Bronchial epithelial cell (primary cell): ENCODE measurements around the gene UAP1L1. TPM values are rescaled to one million over a fixed set of nuclear protein-coding genes. Genes with fewer than 3 reads are reported as not detected.

Experiments used
- DNase-seq: peaks from one replicate; pipeline ENCODE4 v3.0.0-alpha.2; 2010; ENCODE audit warnings: low read depth
- FAIRE-seq: peaks from 2 replicates; lab custom pipeline; 2011; peaks lifted over from hg19 to GRCh38; lab: Jason Lieb, UNC
- H3K27me3 ChIP-seq: 2 replicates; pipeline ENCODE4 v1.5.1; 2011; ENCODE audit warnings: low read length; ENCODE audit not compliant: control insufficient read depth, insufficient read depth
- H3K36me3 ChIP-seq: 2 replicates; pipeline ENCODE4 v1.5.1; 2011; ENCODE audit warnings: low read length; ENCODE audit not compliant: control insufficient read depth, insufficient read depth
- H3K4me3 ChIP-seq: 2 replicates; pipeline ENCODE4 v1.5.1; 2011; ENCODE audit warnings: mild to moderate bottlenecking, low read depth, low read length, control low read depth
- total RNA-seq: library from RNA; depleted of rRNA; stranded (reverse); fragments of >200 nt; gene quantifications from 2 replicates; pipeline ENCODE4 v1.2.1, GENCODE V29; 2014
- TF ChIP-seq, protein P1 (sequence below): IDR thresholded peaks from 2 replicates; pipeline ENCODE4 v1.5.1; 2011; ENCODE audit warnings: mild to moderate bottlenecking, moderate library complexity, low read length, control low read depth, inconsistent platforms; ENCODE audit not compliant: insufficient read depth, severe bottlenecking

Gene UAP1L1
- total RNA-seq, 1 donor from 2014 or later = 3.2 TPM

DNA sequence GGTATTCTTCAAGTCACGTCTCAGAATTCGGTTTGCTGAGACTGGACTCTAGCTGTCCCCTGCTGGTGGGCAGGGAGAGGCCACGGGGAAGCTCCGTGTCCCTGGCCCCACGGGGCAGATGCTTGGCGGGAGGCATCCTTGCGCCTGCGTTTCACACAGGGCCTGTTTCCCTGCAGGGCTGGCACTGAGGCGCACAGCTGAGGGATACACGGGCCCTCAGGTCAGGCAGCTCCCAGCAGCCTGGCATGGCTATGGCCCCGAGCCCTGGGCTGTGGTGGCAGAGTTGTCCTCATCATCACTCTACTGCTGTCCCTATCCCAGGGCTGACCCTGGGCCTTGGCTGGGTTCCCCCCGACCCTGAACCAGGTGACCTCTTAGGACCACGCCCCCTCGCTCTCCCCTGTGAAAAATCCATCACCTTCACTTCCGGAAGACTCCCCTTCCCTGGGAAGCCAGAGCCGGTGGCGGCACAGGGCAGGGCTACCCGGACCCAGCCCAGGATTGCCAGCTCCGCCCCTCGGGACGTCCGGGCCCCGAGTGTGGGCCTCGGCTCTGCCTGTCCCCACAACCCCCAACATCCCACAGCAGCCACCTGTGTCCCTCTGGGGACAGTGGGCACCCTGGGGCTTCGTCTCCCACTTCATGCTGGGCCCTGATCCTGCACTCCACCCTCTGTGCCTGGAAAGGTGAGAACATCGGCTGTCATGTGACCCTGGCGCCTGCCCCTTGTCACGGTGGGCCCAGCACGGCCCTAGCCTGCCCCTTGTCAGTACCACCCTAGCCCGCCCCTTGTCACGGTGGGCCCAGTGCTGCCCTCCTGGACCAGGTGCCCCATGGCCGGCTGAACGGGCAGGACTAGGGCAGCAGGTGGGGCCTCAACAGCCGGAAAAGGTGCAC is 32.2 kb downstream of the UAP1L1 start:
- H3K36me3 ChIP-seq = peaks cover 22% of the 10 kb centered on the region
- DNase-seq = no peak

DNA sequence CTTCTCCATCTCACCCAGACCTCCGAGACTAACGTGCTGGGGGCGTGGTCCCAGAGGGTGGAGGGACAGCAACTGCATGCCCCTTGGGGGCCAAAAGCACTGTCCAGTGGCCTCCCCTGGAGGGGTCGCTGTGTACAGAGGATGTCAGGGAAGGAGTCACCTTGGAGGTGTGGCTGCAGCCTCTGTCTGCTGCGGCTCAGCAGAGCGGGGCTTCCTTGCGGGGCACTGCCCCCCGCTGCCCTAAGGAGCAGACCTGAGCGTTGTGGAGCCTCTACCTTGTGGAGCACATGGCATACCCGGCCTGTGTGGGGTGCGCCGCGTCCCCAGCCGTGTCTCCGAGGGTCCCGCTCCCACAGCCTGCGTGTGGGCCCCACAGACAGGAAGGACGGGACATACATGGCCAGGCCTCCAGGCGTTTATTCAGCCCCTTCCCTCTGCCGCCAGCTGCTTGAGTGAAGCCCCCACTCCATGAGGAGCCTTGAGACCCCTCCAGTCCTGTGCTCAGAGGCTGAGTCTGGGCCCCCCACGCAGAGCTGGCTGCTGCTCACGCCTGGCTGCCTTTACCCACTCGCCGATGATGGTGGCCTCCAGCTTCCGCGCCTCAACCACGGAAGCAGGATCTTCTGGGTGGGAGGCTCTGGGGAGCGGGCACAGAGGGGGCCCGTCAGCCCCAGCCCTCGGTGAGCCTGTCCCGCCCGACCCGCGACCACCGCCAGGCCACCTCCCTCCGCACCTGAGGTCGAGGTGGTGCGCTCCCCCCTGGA is 33.0 kb downstream of the UAP1L1 start:
- Histone ChIP-seq H3K36me3 (peaks cover 20% of the 10 kb centered on the region), H3K27me3 (no peaks in the 10 kb centered on the region), H3K4me3 (no peak overlapping the region)
- no peak for FAIRE-seq
- DNase-seq = no peak
- TF ChIP-seq, protein P1, sequence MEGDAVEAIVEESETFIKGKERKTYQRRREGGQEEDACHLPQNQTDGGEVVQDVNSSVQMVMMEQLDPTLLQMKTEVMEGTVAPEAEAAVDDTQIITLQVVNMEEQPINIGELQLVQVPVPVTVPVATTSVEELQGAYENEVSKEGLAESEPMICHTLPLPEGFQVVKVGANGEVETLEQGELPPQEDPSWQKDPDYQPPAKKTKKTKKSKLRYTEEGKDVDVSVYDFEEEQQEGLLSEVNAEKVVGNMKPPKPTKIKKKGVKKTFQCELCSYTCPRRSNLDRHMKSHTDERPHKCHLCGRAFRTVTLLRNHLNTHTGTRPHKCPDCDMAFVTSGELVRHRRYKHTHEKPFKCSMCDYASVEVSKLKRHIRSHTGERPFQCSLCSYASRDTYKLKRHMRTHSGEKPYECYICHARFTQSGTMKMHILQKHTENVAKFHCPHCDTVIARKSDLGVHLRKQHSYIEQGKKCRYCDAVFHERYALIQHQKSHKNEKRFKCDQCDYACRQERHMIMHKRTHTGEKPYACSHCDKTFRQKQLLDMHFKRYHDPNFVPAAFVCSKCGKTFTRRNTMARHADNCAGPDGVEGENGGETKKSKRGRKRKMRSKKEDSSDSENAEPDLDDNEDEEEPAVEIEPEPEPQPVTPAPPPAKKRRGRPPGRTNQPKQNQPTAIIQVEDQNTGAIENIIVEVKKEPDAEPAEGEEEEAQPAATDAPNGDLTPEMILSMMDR = no peak

More for the DNA sequence above, 32.2 kb downstream of the UAP1L1 start:
- TF ChIP-seq, protein P1 = no peak
- no peaks in the 10 kb centered on the region for H3K27me3 ChIP-seq
- H3K4me3 ChIP-seq = no peak overlapping the region
- FAIRE-seq = no peak

DNA sequence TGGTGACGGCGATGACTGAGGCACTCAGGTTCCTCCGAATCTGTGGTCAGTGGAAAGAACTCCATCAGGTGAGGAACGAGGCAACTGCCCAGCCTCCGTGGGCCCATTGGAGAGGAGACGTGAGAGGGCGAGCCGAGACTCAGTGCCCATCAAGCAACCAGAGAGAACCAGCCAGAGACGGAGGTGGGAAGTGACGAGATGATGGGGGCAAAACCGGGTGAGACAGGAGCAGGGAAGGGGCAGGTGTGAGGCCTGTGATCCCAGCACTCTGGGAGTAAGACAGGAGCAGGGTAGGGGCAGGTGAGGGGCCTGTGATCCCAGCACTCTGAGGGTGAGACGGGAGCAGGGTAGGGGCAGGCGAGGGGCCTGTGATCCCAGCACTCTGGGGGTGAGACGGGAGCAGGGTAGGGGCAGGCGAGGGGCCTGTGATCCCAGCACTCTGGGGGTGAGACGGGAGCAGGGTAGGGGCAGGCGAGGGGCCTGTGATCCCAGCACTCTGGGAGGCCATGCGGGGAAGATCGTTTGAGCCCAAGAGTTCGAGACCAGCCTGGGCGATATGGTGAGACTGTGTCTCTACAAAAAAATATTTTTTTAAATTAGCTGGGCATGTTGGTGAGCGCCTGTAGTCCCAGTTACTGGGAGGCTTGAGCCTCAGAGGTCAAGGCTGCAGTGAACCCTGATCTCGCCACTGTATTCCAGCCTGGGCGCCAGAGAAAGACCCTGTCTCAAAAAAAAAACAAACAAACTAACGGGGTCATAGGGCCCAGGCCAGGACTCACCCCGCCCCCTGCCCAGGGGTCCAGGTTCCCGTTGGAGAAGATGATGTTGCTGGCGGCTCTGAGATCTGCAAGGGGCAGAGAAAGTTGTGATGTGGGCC is 33.8 kb downstream of the UAP1L1 start:
- Histone ChIP-seq H3K4me3 (no peak overlapping the region), H3K36me3 (peaks cover 17% of the 10 kb centered on the region), H3K27me3 (peaks cover 1% of the 10 kb centered on the region)
- DNase-seq = no peak
- no peak for FAIRE-seq
- TF ChIP-seq, protein P1 = no peak

- TF ChIP-seq, protein P1 = no peak
- FAIRE-seq (no peak), DNase-seq (no peak)
- Histone ChIP-seq H3K36me3 (peaks cover 15% of the 10 kb centered on the region), H3K27me3 (peaks cover 2% of the 10 kb centered on the region), H3K4me3 (no peak overlapping the region)
Observed at GRCh38 chr9:137111788-137112563, 34.7 kb downstream of the UAP1L1 start.
